ENCODE data around the gene SMARCA2. TPM values are rescaled to one million over a fixed set of nuclear protein-coding genes. Genes with fewer than 3 reads are reported as not detected.
A peak's percentile ranks its signal among the peaks of the same experiment; 100 is the strongest.
"Not testable (repeated sequence)": the region's sequence is repeated elsewhere in the genome, so short reads cannot be mapped to it uniquely, and the experiment has no call there.

The SMARCA2 gene
- total and polyA plus RNA-seq, 9 of the 15 experiments (the other 6 are each of a cell fraction or from before 2014, with no cell fraction given), result 8.0 to 34.8 (median 25.5) TPM

- H3K4me1 ChIP-seq (replicated peaks in 1 of 2; ENCODE audit: control insufficient read depth in 2 of 2, insufficient read depth in 2 of 2, low read length in 2 of 2); in situ Hi-C loops (cut with MboI); H2AFZ ChIP-seq (ENCODE audit: low read depth, low read length); H3K36me3 ChIP-seq (ENCODE audit: control insufficient read depth, insufficient read depth, low read length); H4K20me1 ChIP-seq (replicated peaks; ENCODE audit: control insufficient read depth, insufficient read depth, low read length); H3K4me2 ChIP-seq (ENCODE audit: insufficient read depth, low read length); H3K9me3 ChIP-seq (replicated peaks; ENCODE audit: control insufficient read depth, insufficient read depth, low read depth, low read length); H3K4me3 ChIP-seq; H3K9me1 ChIP-seq (ENCODE audit: control insufficient read depth, insufficient read depth, low read length); BruUV-seq (replicated peaks); H3K79me2 ChIP-seq (ENCODE audit: control insufficient read depth, insufficient read depth, low read length); H3K27ac ChIP-seq (ENCODE audit: extremely low read depth, low read depth, low read length); FAIRE-seq; H3K27me3 ChIP-seq (ENCODE audit: control insufficient read depth in 2 of 2, insufficient read depth in 2 of 2, low read length in 2 of 2); CTCF ChIA-PET (ENCODE audit: low intra/inter-chr PET ratio); H3K9ac ChIP-seq (ENCODE audit: insufficient read depth in 1 of 2, low read depth in 2 of 2, low read length in 2 of 2); intact Hi-C loops (cut with micrococcal nuclease): not testable (repeated sequence)
- TF ChIP-seq CTCF (IDR thresholded peaks at IDR 0.05 in 2 of 3, conservative IDR thresholded peaks at IDR 0.05 in 1 of 3; ENCODE audit: insufficient read depth in 2 of 3, low read depth in 1 of 3, low read length in 3 of 3) (peak in 1 of 3 experiments; percentile 24; a peak in 1 of 6 replicates), RAD21 (CRISPR knock-in tag; conservative IDR thresholded peaks at IDR 0.05 in 1 of 2, IDR thresholded peaks at IDR 0.05 in 1 of 2) (peak in 1 of 2 experiments; percentile 14; a peak in 1 of 4 replicates), RFX1 (IDR thresholded peaks at IDR 0.05) (peak; percentile 76)
- POLR2A ChIA-PET, result interaction anchor here (0.7 kb wide), 1 partner anchor 103 kb away, joined by 3 read pairs; no protein-coding TSS in a partner anchor
- ATAC-seq, result 0 out of 3 replicates have a peak, but pooled peaks have one; percentile 28
- DNase-seq (ENCODE audit: extremely low read depth in 1 of 4, low spot score in 3 of 4), result peak in 1 of 4 experiments; percentile 16
Observed at GRCh38 chr9:2146700-2147099, 131.6 kb downstream of the SMARCA2 start.

- no peaks in the 10 kb centered on the region; the same call in 2 of the 3 replicates for H3K79me2 ChIP-seq (ENCODE audit: control insufficient read depth, insufficient read depth, low read length)
- no peak overlapping the region for H3K9ac ChIP-seq (ENCODE audit: insufficient read depth in 1 of 2, low read depth in 2 of 2, low read length in 2 of 2)
- H2AFZ ChIP-seq (ENCODE audit: low read depth, low read length), result no peak overlapping the region
- H3K4me1 ChIP-seq (replicated peaks in 1 of 2; ENCODE audit: control insufficient read depth in 2 of 2, insufficient read depth in 2 of 2, low read length in 2 of 2), result no peaks in the 10 kb centered on the region
- BruUV-seq (replicated peaks), result no TSS peak
- CTCF ChIA-PET (ENCODE audit: low intra/inter-chr PET ratio), result no interaction called here
- POLR2A ChIA-PET, result no interaction called here
- DNase-seq (ENCODE audit: extremely low read depth in 1 of 4, low spot score in 3 of 4), result no peak
- intact Hi-C loops (cut with micrococcal nuclease), result no loop called here
- H3K4me3 ChIP-seq, result no peak overlapping the region
- H3K27ac ChIP-seq (ENCODE audit: extremely low read depth, low read depth, low read length), result no peak overlapping the region
- H3K36me3 ChIP-seq (ENCODE audit: control insufficient read depth, insufficient read depth, low read length), result peaks cover 4% of the 10 kb centered on the region; the same call in 1 of the 3 replicates
- ATAC-seq, result no peak
- no peaks in the 10 kb centered on the region for H3K27me3 ChIP-seq (ENCODE audit: control insufficient read depth in 2 of 2, insufficient read depth in 2 of 2, low read length in 2 of 2)
- H3K9me1 ChIP-seq (ENCODE audit: control insufficient read depth, insufficient read depth, low read length), result no peaks in the 10 kb centered on the region
- WGBS (ENCODE audit: insufficient coverage, low coverage, missing lambda C conversion rate), result 79% methylated on average over 5 of the region's 5 CpGs
- FAIRE-seq, result no peak
- no peaks in the 10 kb centered on the region for H3K9me3 ChIP-seq (replicated peaks; ENCODE audit: control insufficient read depth, insufficient read depth, low read depth, low read length)
- no peaks in the 10 kb centered on the region for H4K20me1 ChIP-seq (replicated peaks; ENCODE audit: control insufficient read depth, insufficient read depth, low read length)
- H3K4me2 ChIP-seq (ENCODE audit: insufficient read depth, low read length), result no peak overlapping the region
- in situ Hi-C loops (cut with MboI), result no loop called here
- TF ChIP-seq GABPB1 (CRISPR knock-in tag; IDR thresholded peaks at IDR 0.05), result no peak
- TF ChIP-seq MBD2 (IDR thresholded peaks at IDR 0.05; ENCODE audit: borderline replicate concordance, low read depth), result no peak
- no peak for TF ChIP-seq ZNF197 (CRISPR knock-in tag; IDR thresholded peaks at IDR 0.05; ENCODE audit: low read depth)
- TF ChIP-seq ETS1 (conservative IDR thresholded peaks at IDR 0.05; ENCODE audit: control insufficient read depth, low read depth, low read length), result no peak
- TF ChIP-seq SIX5 (IDR thresholded peaks at IDR 0.05; ENCODE audit: borderline replicate concordance in 1 of 2, insufficient read depth in 1 of 2, low read depth in 1 of 2, low read length in 2 of 2), result no peak
- TF ChIP-seq U2AF1 (optimal IDR thresholded peaks at IDR 0.05; ENCODE audit: low read depth, low read length), result no peak
- TF ChIP-seq CHD4 (IDR thresholded peaks at IDR 0.05; ENCODE audit: insufficient read depth, insufficient replicate concordance, low read depth, low read length, poor library complexity, severe bottlenecking), result no peak
- TF ChIP-seq TCF7 (IDR thresholded peaks at IDR 0.05; ENCODE audit: borderline replicate concordance), result no peak
- TF ChIP-seq MXI1 (IDR thresholded peaks at IDR 0.05; ENCODE audit: low read depth, low read length), result no peak
Observed at GRCh38 chr9:2150338-2150737, 135.2 kb downstream of the SMARCA2 start.

All from K562 (cell line).